HCT116 (cell line): Measurements from ENCODE around the gene MSANTD4. TPM values are rescaled to one million over a fixed set of nuclear protein-coding genes. Genes with fewer than 3 reads are reported as not detected.

ENCODE experiments used
- ATAC-seq: fragments of 200-7000 bp; cut with Tn5 transposase; 2 replicates; pipeline ENCODE4 v1.9.1; 2020; ENCODE audit warnings: mild to moderate bottlenecking, moderate library complexity
- BruUV-seq: library from RNA; stranded (reverse); fragments of 400-500 nt; replicated peaks from 2 replicates; lab custom pipeline; 2021; lab: Mats Ljungman, UMichigan
- CTCF ChIA-PET: fragments of 300-600 bp; sonication (Branson Sonifier 250); formaldehyde crosslinking; loops from one replicate; lab custom pipeline; 2021; ENCODE audit warnings: antibody characterized with exemption; lab: Charles Lee
- POLR2A ChIA-PET: fragments of 300-600, 350-600 bp; sonication (Branson Sonifier 250); formaldehyde crosslinking; loops from one replicate; lab custom pipeline; 2021; ENCODE audit warnings: antibody characterized with exemption; lab: Charles Lee
- RAD21 ChIA-PET, 2 experiments: fragments of 300-600 bp; sonication (Branson Sonifier 250); formaldehyde crosslinking; loops; one replicate each; lab custom pipeline; 2023; ENCODE audit warnings: low total read pairs in 2 of 2; ENCODE audit not compliant: uncharacterized antibody in 2 of 2, unreplicated experiment in 2 of 2, low non-redundant PET in 1 of 2; lab: Charles Lee
- DNase-seq: peaks from one replicate; pipeline ENCODE4 v3.0.0-alpha.2; 2010; ENCODE audit warnings: low read depth, low spot score
- H2AFZ ChIP-seq: fragments of 200-600 bp; shearing (Covaris generic), sonication (generic); 2 replicates; pipeline ENCODE4 v1.6.1; 2017; ENCODE audit warnings: low read depth, mixed run types, mixed read lengths, antibody characterized with exemption, low read length; ENCODE audit not compliant: poor library complexity, severe bottlenecking
- H3K27ac ChIP-seq: 2 replicates; pipeline ENCODE4 v1.5.1; 2012; ENCODE audit warnings: low read depth, low read length
- H3K27me3 ChIP-seq: fragments of 200-600 bp; sonication (generic); 2 replicates; pipeline ENCODE4 v1.6.1; 2016; ENCODE audit warnings: mixed run types, low read length, mixed read lengths; ENCODE audit not compliant: insufficient read depth
- H3K36me3 ChIP-seq, 2 experiments: fragments of 200-500 bp in 1 of 2; fragments of 200-600 bp in 1 of 2; sonication (Bioruptor generic) in 1 of 2; sonication (generic) in 1 of 2; 2 replicates each; pipeline versions ENCODE4 v1.5.1 to v1.6.1; 2014 to 2016; ENCODE audit warnings: low read length in 2 of 2, inconsistent platforms in 1 of 2, mixed read lengths in 1 of 2, mixed run types in 1 of 2; ENCODE audit not compliant: insufficient read depth in 2 of 2, control insufficient read depth in 1 of 2
- H3K4me1 ChIP-seq, 2 experiments: fragments of 200-600 bp in 1 of 2; sonication (generic) in 1 of 2; 2 replicates each; pipeline versions ENCODE4 v1.5.1 to v1.6.1; 2012 to 2017; ENCODE audit warnings: low read length in 2 of 2, inconsistent platforms in 1 of 2, mild to moderate bottlenecking in 1 of 2, mixed read lengths in 1 of 2, mixed run types in 1 of 2, moderate library complexity in 1 of 2; ENCODE audit not compliant: insufficient read depth in 2 of 2, control insufficient read depth in 1 of 2
- H3K4me2 ChIP-seq: fragments of 200-600 bp; sonication (generic); 2 replicates; pipeline ENCODE4 v1.6.1; 2017; ENCODE audit warnings: mixed run types, low read length, mixed read lengths
- H3K4me3 ChIP-seq, 2 experiments: fragments of 200-600 bp in 1 of 2; sonication (generic) in 1 of 2; replicated peaks in 1 of 2; 2 replicates each; pipeline ENCODE4 v1.5.1; 2011 to 2016; ENCODE audit warnings: low read length in 2 of 2, control low read depth in 1 of 2, low read depth in 1 of 2, mild to moderate bottlenecking in 1 of 2, mixed read lengths in 1 of 2, mixed run types in 1 of 2
- H3K79me2 ChIP-seq: fragments of 200-600 bp; sonication (generic); 2 replicates; pipeline ENCODE4 v1.6.1; 2017; ENCODE audit warnings: mild to moderate bottlenecking, mixed run types, low read length, moderate library complexity, mixed read lengths; ENCODE audit not compliant: insufficient read depth
- H3K9ac ChIP-seq: fragments of 200-600 bp; sonication (generic); 2 replicates; pipeline ENCODE4 v1.6.1; 2016; ENCODE audit warnings: low read length, mixed read lengths
- H3K9me2 ChIP-seq: fragments of 200-600 bp; sonication (generic), shearing (Covaris generic); 2 replicates; pipeline ENCODE4 v1.6.1; 2017; ENCODE audit warnings: mixed run types, mild to moderate bottlenecking, moderate library complexity; ENCODE audit not compliant: insufficient read depth
- H3K9me3 ChIP-seq, 2 experiments: fragments of 200-500 bp in 1 of 2; fragments of 200-600 bp in 1 of 2; sonication (Bioruptor generic) in 1 of 2; sonication (generic) in 1 of 2; 2 replicates each; pipeline ENCODE4 v1.6.1; 2014 to 2017; ENCODE audit warnings: low read length in 2 of 2, mixed read lengths in 2 of 2, inconsistent platforms in 1 of 2, low read depth in 1 of 2, mild to moderate bottlenecking in 1 of 2, mixed run types in 1 of 2, moderate library complexity in 1 of 2; ENCODE audit not compliant: control insufficient read depth in 1 of 2, insufficient read depth in 1 of 2
- H4K20me1 ChIP-seq: fragments of 200-600 bp; sonication (generic), shearing (Covaris generic); 2 replicates; pipeline ENCODE4 v1.6.1; 2017; ENCODE audit warnings: mixed run types, mild to moderate bottlenecking, moderate library complexity; ENCODE audit not compliant: insufficient read depth
- CBX3 ChIP-seq: IDR thresholded peaks from 2 replicates; pipeline ENCODE4 v1.6.1; 2012; ENCODE audit warnings: low read depth
- CEBPB ChIP-seq: IDR thresholded peaks from 2 replicates; pipeline ENCODE4 v1.6.1; 2012; ENCODE audit warnings: low read depth
- ELF1 ChIP-seq: IDR thresholded peaks from 2 replicates; pipeline ENCODE4 v1.6.1; 2012; ENCODE audit warnings: low read depth, borderline replicate concordance
- EZH2 ChIP-seq: fragments of 200-600 bp; sonication (generic); IDR thresholded peaks from 2 replicates; pipeline ENCODE4 v1.6.1; 2017; ENCODE audit warnings: antibody characterized with exemption, mixed run types
- EZH2phosphoT487 ChIP-seq: fragments of 200-600 bp; IDR thresholded peaks from 2 replicates; pipeline ENCODE4 v1.6.1; 2018; ENCODE audit warnings: antibody characterized with exemption, borderline replicate concordance
- JUND ChIP-seq: IDR thresholded peaks from 2 replicates; pipeline ENCODE4 v1.6.1; 2012
- POLR2AphosphoS5 ChIP-seq: IDR thresholded peaks from 2 replicates; pipeline ENCODE4 v1.6.1; 2011; ENCODE audit warnings: mild to moderate bottlenecking, low read depth, low read length, moderate library complexity
- SP1 ChIP-seq: IDR thresholded peaks from 2 replicates; pipeline ENCODE4 v1.6.1; 2012; ENCODE audit warnings: low read depth
- SRF ChIP-seq: IDR thresholded peaks from 2 replicates; pipeline ENCODE4 v1.6.1; 2012; ENCODE audit warnings: low read depth
- YY1 ChIP-seq: IDR thresholded peaks from 2 replicates; pipeline ENCODE4 v1.6.1; 2011; ENCODE audit warnings: low read length, low read depth, moderate library complexity, mild to moderate bottlenecking; ENCODE audit not compliant: insufficient replicate concordance; ENCODE audit errors: extremely low read depth
- ZBTB33 ChIP-seq: IDR thresholded peaks from 2 replicates; pipeline ENCODE4 v1.6.1; 2011; ENCODE audit warnings: mild to moderate bottlenecking, low read length, moderate library complexity; ENCODE audit not compliant: insufficient replicate concordance; ENCODE audit errors: extremely low read depth
- intact Hi-C: fragments of 100-400 bp; cut with micrococcal nuclease; formaldehyde crosslinking; loops from 2 replicates; pipeline ENCODE4 v1.10.0; 2022
- total RNA-seq: library from RNA; stranded (reverse); gene quantifications from one replicate; pipeline ENCODE4 v1.2.1, GENCODE V29; 2021; ENCODE audit not compliant: unreplicated experiment
- TF ChIP-seq, protein P1 (sequence below): IDR thresholded peaks from 2 replicates; pipeline ENCODE4 v1.6.1; 2012

The MSANTD4 gene
- total RNA-seq, 1 experiment from 2014 or later = 15.7 TPM

DNA sequence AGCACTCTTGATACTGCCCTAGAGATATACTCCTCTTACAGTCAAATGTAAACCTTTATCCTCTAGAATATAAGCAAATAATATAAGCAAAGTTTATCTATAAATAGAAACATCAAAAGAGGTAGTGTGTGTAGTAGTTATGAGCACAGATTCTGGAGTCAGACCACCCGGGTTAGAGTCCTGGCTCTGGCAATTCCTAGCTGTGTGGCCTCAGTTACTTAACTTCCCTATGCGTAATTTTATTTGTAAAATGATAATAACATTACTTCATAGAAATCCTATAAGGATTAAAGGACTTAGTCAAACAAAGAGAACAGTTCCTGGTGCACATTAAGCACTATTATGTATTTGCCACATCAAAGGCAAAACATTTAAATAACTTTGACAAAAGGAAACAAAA, 7.0 kb downstream of the MSANTD4 start:
- ChIA-PET CTCF (interaction anchor here (0.5 kb wide), 1 partner anchor 1006 kb away, joined by 4 read pairs; no protein-coding TSS in a partner anchor), RAD21 (no interaction called here), POLR2A (no interaction called here)
- Histone ChIP-seq H3K4me3 (no peak overlapping the region), H3K9me3 (no peaks in the 10 kb centered on the region), H2AFZ (no peak overlapping the region), H4K20me1 (no peaks in the 10 kb centered on the region; the same call in 1 of the 2 replicates), H3K36me3 (peaks cover 0 to 4% of the 10 kb centered on the region in 2 experiments; a peak in 1 of 4 replicates), H3K27ac (no peak overlapping the region), H3K9me2 (no peaks in the 10 kb centered on the region), H3K4me1 (no peaks in the 10 kb centered on the region), H3K79me2 (peaks cover 67% of the 10 kb centered on the region), H3K9ac (no peak overlapping the region), H3K27me3 (no peaks in the 10 kb centered on the region), H3K4me2 (no peak overlapping the region)
- BruUV-seq = no TSS peak
- no peak for ATAC-seq
- no peak for TF ChIP-seq ELF1
- TF ChIP-seq POLR2AphosphoS5 = no peak
- TF ChIP-seq JUND = no peak
- no peak for TF ChIP-seq ZBTB33
- TF ChIP-seq EZH2phosphoT487 = no peak
- no peak for TF ChIP-seq SP1
- TF ChIP-seq CEBPB = no peak
- no peak for TF ChIP-seq SRF
- no peak for TF ChIP-seq YY1
- no peak for TF ChIP-seq EZH2
- TF ChIP-seq CBX3 = no peak
- TF ChIP-seq, protein P1, sequence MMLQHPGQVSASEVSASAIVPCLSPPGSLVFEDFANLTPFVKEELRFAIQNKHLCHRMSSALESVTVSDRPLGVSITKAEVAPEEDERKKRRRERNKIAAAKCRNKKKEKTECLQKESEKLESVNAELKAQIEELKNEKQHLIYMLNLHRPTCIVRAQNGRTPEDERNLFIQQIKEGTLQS = no peak
- intact Hi-C loops = no loop called here
- no peak for DNase-seq
